Measurements from ENCODE around the gene PTPRCAP. TPM values are rescaled to one million over a fixed set of nuclear protein-coding genes. Genes with fewer than 3 reads are reported as not detected.

Gene PTPRCAP
- total and polyA plus RNA-seq, 9 of the 15 experiments (the other 6 are each of a cell fraction or from before 2014, with no cell fraction given), result 0.22 to 2.0 (median 1.1) TPM; not detected in 4

DNA sequence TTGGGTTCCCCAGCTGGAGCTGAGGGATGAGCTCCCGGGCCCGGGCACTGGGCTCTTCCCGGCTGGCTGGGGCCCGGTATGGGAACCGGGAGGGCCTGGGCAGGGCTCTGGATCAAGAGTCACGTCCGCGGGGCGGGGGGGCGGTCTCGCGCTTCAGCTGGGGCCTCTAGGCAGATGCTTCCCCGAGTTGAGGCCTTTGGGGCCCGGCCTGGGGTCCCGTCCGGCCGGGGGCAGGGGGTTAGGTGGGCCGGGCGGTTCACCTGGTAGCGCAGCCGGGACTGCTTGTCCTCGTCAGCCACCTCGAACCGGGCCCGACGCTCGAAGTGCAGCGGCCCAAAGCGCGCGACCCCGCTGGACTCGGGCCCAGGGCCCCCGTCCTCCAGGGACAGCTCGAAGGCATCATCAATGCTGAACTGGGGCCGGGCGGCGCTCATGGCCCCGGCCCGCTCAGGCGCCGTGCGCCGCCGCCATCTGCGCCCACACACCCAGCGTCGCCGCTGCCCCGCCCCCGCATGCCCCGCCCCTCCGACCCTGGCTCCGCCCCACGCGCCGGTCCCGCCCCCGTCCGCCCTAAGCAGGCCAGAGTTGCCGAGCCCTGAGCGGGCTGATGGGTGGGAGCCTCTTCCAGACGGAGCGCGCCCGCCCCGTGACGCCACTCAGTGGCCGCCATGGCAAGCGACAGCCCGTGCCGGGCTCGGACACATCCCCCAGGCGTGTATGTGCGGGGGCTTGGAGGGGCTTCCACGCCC lies 31.5 kb upstream of the PTPRCAP start, which contains the start of gene TMEM134 (continued):
- TF ChIP-seq, protein P1, sequence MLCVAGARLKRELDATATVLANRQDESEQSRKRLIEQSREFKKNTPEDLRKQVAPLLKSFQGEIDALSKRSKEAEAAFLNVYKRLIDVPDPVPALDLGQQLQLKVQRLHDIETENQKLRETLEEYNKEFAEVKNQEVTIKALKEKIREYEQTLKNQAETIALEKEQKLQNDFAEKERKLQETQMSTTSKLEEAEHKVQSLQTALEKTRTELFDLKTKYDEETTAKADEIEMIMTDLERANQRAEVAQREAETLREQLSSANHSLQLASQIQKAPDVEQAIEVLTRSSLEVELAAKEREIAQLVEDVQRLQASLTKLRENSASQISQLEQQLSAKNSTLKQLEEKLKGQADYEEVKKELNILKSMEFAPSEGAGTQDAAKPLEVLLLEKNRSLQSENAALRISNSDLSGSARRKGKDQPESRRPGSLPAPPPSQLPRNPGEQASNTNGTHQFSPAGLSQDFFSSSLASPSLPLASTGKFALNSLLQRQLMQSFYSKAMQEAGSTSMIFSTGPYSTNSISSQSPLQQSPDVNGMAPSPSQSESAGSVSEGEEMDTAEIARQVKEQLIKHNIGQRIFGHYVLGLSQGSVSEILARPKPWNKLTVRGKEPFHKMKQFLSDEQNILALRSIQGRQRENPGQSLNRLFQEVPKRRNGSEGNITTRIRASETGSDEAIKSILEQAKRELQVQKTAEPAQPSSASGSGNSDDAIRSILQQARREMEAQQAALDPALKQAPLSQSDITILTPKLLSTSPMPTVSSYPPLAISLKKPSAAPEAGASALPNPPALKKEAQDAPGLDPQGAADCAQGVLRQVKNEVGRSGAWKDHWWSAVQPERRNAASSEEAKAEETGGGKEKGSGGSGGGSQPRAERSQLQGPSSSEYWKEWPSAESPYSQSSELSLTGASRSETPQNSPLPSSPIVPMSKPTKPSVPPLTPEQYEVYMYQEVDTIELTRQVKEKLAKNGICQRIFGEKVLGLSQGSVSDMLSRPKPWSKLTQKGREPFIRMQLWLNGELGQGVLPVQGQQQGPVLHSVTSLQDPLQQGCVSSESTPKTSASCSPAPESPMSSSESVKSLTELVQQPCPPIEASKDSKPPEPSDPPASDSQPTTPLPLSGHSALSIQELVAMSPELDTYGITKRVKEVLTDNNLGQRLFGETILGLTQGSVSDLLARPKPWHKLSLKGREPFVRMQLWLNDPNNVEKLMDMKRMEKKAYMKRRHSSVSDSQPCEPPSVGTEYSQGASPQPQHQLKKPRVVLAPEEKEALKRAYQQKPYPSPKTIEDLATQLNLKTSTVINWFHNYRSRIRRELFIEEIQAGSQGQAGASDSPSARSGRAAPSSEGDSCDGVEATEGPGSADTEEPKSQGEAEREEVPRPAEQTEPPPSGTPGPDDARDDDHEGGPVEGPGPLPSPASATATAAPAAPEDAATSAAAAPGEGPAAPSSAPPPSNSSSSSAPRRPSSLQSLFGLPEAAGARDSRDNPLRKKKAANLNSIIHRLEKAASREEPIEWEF (CRISPR knock-in tag; IDR thresholded peaks at IDR 0.05), result no peak
- TF ChIP-seq, protein P2, sequence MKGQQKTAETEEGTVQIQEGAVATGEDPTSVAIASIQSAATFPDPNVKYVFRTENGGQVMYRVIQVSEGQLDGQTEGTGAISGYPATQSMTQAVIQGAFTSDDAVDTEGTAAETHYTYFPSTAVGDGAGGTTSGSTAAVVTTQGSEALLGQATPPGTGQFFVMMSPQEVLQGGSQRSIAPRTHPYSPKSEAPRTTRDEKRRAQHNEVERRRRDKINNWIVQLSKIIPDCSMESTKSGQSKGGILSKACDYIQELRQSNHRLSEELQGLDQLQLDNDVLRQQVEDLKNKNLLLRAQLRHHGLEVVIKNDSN (CRISPR knock-in tag; IDR thresholded peaks at IDR 0.05), result peak; percentile 66
- TF ChIP-seq, protein P3, sequence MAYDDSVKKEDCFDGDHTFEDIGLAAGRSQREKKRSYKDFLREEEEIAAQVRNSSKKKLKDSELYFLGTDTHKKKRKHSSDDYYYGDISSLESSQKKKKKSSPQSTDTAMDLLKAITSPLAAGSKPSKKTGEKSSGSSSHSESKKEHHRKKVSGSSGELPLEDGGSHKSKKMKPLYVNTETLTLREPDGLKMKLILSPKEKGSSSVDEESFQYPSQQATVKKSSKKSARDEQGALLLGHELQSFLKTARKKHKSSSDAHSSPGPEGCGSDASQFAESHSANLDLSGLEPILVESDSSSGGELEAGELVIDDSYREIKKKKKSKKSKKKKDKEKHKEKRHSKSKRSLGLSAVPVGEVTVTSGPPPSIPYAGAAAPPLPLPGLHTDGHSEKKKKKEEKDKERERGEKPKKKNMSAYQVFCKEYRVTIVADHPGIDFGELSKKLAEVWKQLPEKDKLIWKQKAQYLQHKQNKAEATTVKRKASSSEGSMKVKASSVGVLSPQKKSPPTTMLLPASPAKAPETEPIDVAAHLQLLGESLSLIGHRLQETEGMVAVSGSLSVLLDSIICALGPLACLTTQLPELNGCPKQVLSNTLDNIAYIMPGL (CRISPR knock-in tag; IDR thresholded peaks at IDR 0.05), result no peak
- TF ChIP-seq EWSR1 (IDR thresholded peaks at IDR 0.05; ENCODE audit: borderline replicate concordance, low read depth, partially characterized antibody) (no peak), DMBX1 (CRISPR knock-in tag; IDR thresholded peaks at IDR 0.05; ENCODE audit: borderline replicate concordance) (no peak), ZNF717 (CRISPR knock-in tag; IDR thresholded peaks at IDR 0.05) (no peak), JUND (IDR thresholded peaks at IDR 0.05; ENCODE audit: borderline replicate concordance, low read depth, low read length) (peak; percentile 45; the same call in 1 of the 2 replicates), JUND (tag; IDR thresholded peaks at IDR 0.05; ENCODE audit: borderline replicate concordance, low read depth, low read length) (peak; percentile 56; the same call in 1 of the 3 replicates), ATF1 (CRISPR knock-in tag; IDR thresholded peaks at IDR 0.05) (peak; percentile 43; the same call in 1 of the 2 replicates), ATF1 (tag; IDR thresholded peaks at IDR 0.05) (peak; percentile 84), GATAD2A (IDR thresholded peaks at IDR 0.05) (0 out of 2 replicates have a peak, but pooled peaks have one; percentile 80), PPARD (CRISPR knock-in tag; IDR thresholded peaks at IDR 0.05) (no peak)
- TF ChIP-seq, protein P4, sequence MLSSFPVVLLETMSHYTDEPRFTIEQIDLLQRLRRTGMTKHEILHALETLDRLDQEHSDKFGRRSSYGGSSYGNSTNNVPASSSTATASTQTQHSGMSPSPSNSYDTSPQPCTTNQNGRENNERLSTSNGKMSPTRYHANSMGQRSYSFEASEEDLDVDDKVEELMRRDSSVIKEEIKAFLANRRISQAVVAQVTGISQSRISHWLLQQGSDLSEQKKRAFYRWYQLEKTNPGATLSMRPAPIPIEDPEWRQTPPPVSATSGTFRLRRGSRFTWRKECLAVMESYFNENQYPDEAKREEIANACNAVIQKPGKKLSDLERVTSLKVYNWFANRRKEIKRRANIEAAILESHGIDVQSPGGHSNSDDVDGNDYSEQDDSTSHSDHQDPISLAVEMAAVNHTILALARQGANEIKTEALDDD (IDR thresholded peaks at IDR 0.05), result no peak
- TF ChIP-seq, protein P5, sequence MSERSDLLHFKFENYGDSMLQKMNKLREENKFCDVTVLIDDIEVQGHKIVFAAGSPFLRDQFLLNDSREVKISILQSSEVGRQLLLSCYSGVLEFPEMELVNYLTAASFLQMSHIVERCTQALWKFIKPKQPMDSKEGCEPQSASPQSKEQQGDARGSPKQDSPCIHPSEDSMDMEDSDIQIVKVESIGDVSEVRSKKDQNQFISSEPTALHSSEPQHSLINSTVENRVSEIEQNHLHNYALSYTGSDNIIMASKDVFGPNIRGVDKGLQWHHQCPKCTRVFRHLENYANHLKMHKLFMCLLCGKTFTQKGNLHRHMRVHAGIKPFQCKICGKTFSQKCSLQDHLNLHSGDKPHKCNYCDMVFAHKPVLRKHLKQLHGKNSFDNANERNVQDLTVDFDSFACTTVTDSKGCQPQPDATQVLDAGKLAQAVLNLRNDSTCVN (CRISPR knock-in tag; IDR thresholded peaks at IDR 0.05), result no peak
- TF ChIP-seq, protein P6, sequence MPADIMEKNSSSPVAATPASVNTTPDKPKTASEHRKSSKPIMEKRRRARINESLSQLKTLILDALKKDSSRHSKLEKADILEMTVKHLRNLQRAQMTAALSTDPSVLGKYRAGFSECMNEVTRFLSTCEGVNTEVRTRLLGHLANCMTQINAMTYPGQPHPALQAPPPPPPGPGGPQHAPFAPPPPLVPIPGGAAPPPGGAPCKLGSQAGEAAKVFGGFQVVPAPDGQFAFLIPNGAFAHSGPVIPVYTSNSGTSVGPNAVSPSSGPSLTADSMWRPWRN (IDR thresholded peaks at IDR 0.05; ENCODE audit: low read depth), result no peak
